Effector CD8-positive, alpha-beta T cell (primary cell): ENCODE measurements around the gene IL6.
"Not testable (repeated sequence)": the region's sequence is repeated elsewhere in the genome, so short reads cannot be mapped to it uniquely, and the experiment has no call there.

ENCODE experiments used
- DNase-seq: peaks from one replicate; lab custom pipeline; 2025; lab: John Stamatoyannopoulos, UW

IL6 gene

GRCh38 chr7:22727714-22728035 lies 675 bp downstream of the IL6 start:
- DNase-seq, result no peak

- no peak for DNase-seq
Measured at GRCh38 chr7:22728401-22729029, 1.5 kb downstream of the IL6 start.

GRCh38 chr7:22729180-22729825 lies 2.3 kb downstream of the IL6 start:
- DNase-seq, result no peak

GRCh38 chr7:22730066-22730710 lies 3.2 kb downstream of the IL6 start:
- DNase-seq, result no peak

GRCh38 chr7:22730921-22731654 lies 4.1 kb downstream of the IL6 start:
- no peak for DNase-seq

GRCh38 chr7:22731766-22732165 lies 4.8 kb downstream of the IL6 start:
- no peak for DNase-seq

GRCh38 chr7:22732556-22733126 lies 5.6 kb downstream of the IL6 start:
- DNase-seq, result no peak

- no peak for DNase-seq
Measured at GRCh38 chr7:22733761-22734160, 6.8 kb downstream of the IL6 start.

GRCh38 chr7:22743014-22743413 lies 16.0 kb downstream of the IL6 start:
- DNase-seq, result no peak

GRCh38 chr7:22751341-22751740 lies 24.3 kb downstream of the IL6 start:
- DNase-seq, result no peak

- no peak for DNase-seq
Measured at GRCh38 chr7:22757338-22757994, 30.5 kb downstream of the IL6 start.

- no peak for DNase-seq
Measured at GRCh38 chr7:22758576-22758975, 31.6 kb downstream of the IL6 start.

GRCh38 chr7:22759721-22760120 lies 32.7 kb downstream of the IL6 start:
- no peak for DNase-seq

- no peak for DNase-seq
Measured at GRCh38 chr7:22762866-22763265, 35.9 kb downstream of the IL6 start.

GRCh38 chr7:22765609-22766008 lies 38.6 kb downstream of the IL6 start:
- no peak for DNase-seq

GRCh38 chr7:22771194-22771871 lies 44.3 kb downstream of the IL6 start:
- DNase-seq, result no peak

GRCh38 chr7:22771872-22772228 lies 44.9 kb downstream of the IL6 start:
- no peak for DNase-seq

GRCh38 chr7:22772885-22773284 lies 45.9 kb downstream of the IL6 start:
- DNase-seq, result no peak

GRCh38 chr7:22776964-22777363 lies 50.0 kb downstream of the IL6 start:
- no peak for DNase-seq

- DNase-seq, result not testable (repeated sequence)
Measured at GRCh38 chr7:22779730-22780323, 52.8 kb downstream of the IL6 start.

GRCh38 chr7:22781230-22781711 lies 54.3 kb downstream of the IL6 start:
- no peak for DNase-seq
